ENCODE data around the gene ZNF599.

The ZNF599 gene

GRCh38 chr19:34725400-34725799 lies 47.6 kb downstream of the ZNF599 start:
- Histone ChIP-seq H3K4me3 (ENCODE audit: low read depth in 1 of 5, low read length in 5 of 5) (no peak overlapping the region), H3K4me1 (ENCODE audit: control insufficient read depth in 5 of 5, insufficient read depth in 5 of 5, low read length in 5 of 5) (no peaks in the 10 kb centered on the region), H3K9me3 (ENCODE audit: control insufficient read depth in 5 of 5, low read length in 5 of 5) (no peaks in the 10 kb centered on the region), H3K27me3 (ENCODE audit: control insufficient read depth in 5 of 5, insufficient read depth in 4 of 5, low read length in 5 of 5) (peaks cover 5 to 31% (median 6%) of the 10 kb centered on the region in 5 donors), H3K27ac (ENCODE audit: low read depth, low read length) (no peak overlapping the region), H3K36me3 (ENCODE audit: control insufficient read depth in 5 of 5, insufficient read depth in 5 of 5, low read length in 5 of 5) (no peaks in the 10 kb centered on the region), H3K9ac (ENCODE audit: low read length in 5 of 5) (no peak overlapping the region)

GRCh38 chr19:34722353-34722752 lies 50.7 kb downstream of the ZNF599 start:
- Histone ChIP-seq H3K4me1 (ENCODE audit: control insufficient read depth in 5 of 5, insufficient read depth in 5 of 5, low read length in 5 of 5) (no peaks in the 10 kb centered on the region), H3K4me3 (ENCODE audit: low read depth in 1 of 5, low read length in 5 of 5) (no peak overlapping the region), H3K27me3 (ENCODE audit: control insufficient read depth in 5 of 5, insufficient read depth in 4 of 5, low read length in 5 of 5) (peaks cover 5 to 22% (median 6%) of the 10 kb centered on the region in 5 donors), H3K36me3 (ENCODE audit: control insufficient read depth in 5 of 5, insufficient read depth in 5 of 5, low read length in 5 of 5) (no peaks in the 10 kb centered on the region), H3K9me3 (ENCODE audit: control insufficient read depth in 5 of 5, low read length in 5 of 5) (no peaks in the 10 kb centered on the region), H3K27ac (ENCODE audit: low read depth, low read length) (no peak overlapping the region), H3K9ac (ENCODE audit: low read length in 5 of 5) (no peak overlapping the region)

GRCh38 chr19:34715357-34715756 lies 57.7 kb downstream of the ZNF599 start:
- Histone ChIP-seq H3K27ac (ENCODE audit: low read depth, low read length) (no peak overlapping the region), H3K4me1 (ENCODE audit: control insufficient read depth in 5 of 5, insufficient read depth in 5 of 5, low read length in 5 of 5) (no peaks in the 10 kb centered on the region), H3K9me3 (ENCODE audit: control insufficient read depth in 5 of 5, low read length in 5 of 5) (peaks cover 0 to 8% (median 0%) of the 10 kb centered on the region in 5 donors), H3K36me3 (ENCODE audit: control insufficient read depth in 5 of 5, insufficient read depth in 5 of 5, low read length in 5 of 5) (no peaks in the 10 kb centered on the region), H3K4me3 (ENCODE audit: low read depth in 1 of 5, low read length in 5 of 5) (no peak overlapping the region), H3K9ac (ENCODE audit: low read length in 5 of 5) (no peak overlapping the region), H3K27me3 (ENCODE audit: control insufficient read depth in 5 of 5, insufficient read depth in 4 of 5, low read length in 5 of 5) (no peaks in the 10 kb centered on the region)

GRCh38 chr19:34713262-34713637 lies 59.8 kb downstream of the ZNF599 start:
- Histone ChIP-seq H3K27me3 (ENCODE audit: control insufficient read depth in 5 of 5, insufficient read depth in 4 of 5, low read length in 5 of 5) (no peaks in the 10 kb centered on the region), H3K27ac (ENCODE audit: low read depth, low read length) (no peak overlapping the region), H3K4me3 (ENCODE audit: low read depth in 1 of 5, low read length in 5 of 5) (no peak overlapping the region), H3K36me3 (ENCODE audit: control insufficient read depth in 5 of 5, insufficient read depth in 5 of 5, low read length in 5 of 5) (no peaks in the 10 kb centered on the region), H3K9ac (ENCODE audit: low read length in 5 of 5) (no peak overlapping the region), H3K9me3 (ENCODE audit: control insufficient read depth in 5 of 5, low read length in 5 of 5) (peaks cover 0 to 8% (median 0%) of the 10 kb centered on the region in 5 donors), H3K4me1 (ENCODE audit: control insufficient read depth in 5 of 5, insufficient read depth in 5 of 5, low read length in 5 of 5) (no peaks in the 10 kb centered on the region)

GRCh38 chr19:34712395-34713261 lies 60.4 kb downstream of the ZNF599 start:
- Histone ChIP-seq H3K27ac (ENCODE audit: low read depth, low read length) (no peak overlapping the region), H3K9me3 (ENCODE audit: control insufficient read depth in 5 of 5, low read length in 5 of 5) (peaks cover 0 to 8% (median 0%) of the 10 kb centered on the region in 5 donors), H3K9ac (ENCODE audit: low read length in 5 of 5) (no peak overlapping the region), H3K36me3 (ENCODE audit: control insufficient read depth in 5 of 5, insufficient read depth in 5 of 5, low read length in 5 of 5) (no peaks in the 10 kb centered on the region), H3K27me3 (ENCODE audit: control insufficient read depth in 5 of 5, insufficient read depth in 4 of 5, low read length in 5 of 5) (no peaks in the 10 kb centered on the region), H3K4me1 (ENCODE audit: control insufficient read depth in 5 of 5, insufficient read depth in 5 of 5, low read length in 5 of 5) (no peaks in the 10 kb centered on the region), H3K4me3 (ENCODE audit: low read depth in 1 of 5, low read length in 5 of 5) (no peak overlapping the region)

GRCh38 chr19:34711890-34712289 lies 61.1 kb downstream of the ZNF599 start:
- Histone ChIP-seq H3K27ac (ENCODE audit: low read depth, low read length) (no peak overlapping the region), H3K4me3 (ENCODE audit: low read depth in 1 of 5, low read length in 5 of 5) (no peak overlapping the region), H3K27me3 (ENCODE audit: control insufficient read depth in 5 of 5, insufficient read depth in 4 of 5, low read length in 5 of 5) (no peaks in the 10 kb centered on the region), H3K4me1 (ENCODE audit: control insufficient read depth in 5 of 5, insufficient read depth in 5 of 5, low read length in 5 of 5) (no peaks in the 10 kb centered on the region), H3K36me3 (ENCODE audit: control insufficient read depth in 5 of 5, insufficient read depth in 5 of 5, low read length in 5 of 5) (no peaks in the 10 kb centered on the region), H3K9me3 (ENCODE audit: control insufficient read depth in 5 of 5, low read length in 5 of 5) (peaks cover 0 to 10% (median 0%) of the 10 kb centered on the region in 5 donors), H3K9ac (ENCODE audit: low read length in 5 of 5) (no peak overlapping the region)

All from subcutaneous abdominal adipose tissue (tissue), 5 donors.